HG02970 (cell line): ENCODE measurements around the gene A1BG.
"Not testable (repeated sequence)": the region's sequence is repeated elsewhere in the genome, so short reads cannot be mapped to it uniquely, and the experiment has no call there.

Experiments
- ATAC-seq: cut with Tn5 transposase; IDR thresholded peaks from one replicate; pipeline ENCODE4 v1.9.1; 2021; ENCODE audit warnings: mild to moderate bottlenecking, moderate library complexity, moderate number of reproducible peaks; ENCODE audit not compliant: unreplicated experiment, low FRiP score

The A1BG gene

DNA sequence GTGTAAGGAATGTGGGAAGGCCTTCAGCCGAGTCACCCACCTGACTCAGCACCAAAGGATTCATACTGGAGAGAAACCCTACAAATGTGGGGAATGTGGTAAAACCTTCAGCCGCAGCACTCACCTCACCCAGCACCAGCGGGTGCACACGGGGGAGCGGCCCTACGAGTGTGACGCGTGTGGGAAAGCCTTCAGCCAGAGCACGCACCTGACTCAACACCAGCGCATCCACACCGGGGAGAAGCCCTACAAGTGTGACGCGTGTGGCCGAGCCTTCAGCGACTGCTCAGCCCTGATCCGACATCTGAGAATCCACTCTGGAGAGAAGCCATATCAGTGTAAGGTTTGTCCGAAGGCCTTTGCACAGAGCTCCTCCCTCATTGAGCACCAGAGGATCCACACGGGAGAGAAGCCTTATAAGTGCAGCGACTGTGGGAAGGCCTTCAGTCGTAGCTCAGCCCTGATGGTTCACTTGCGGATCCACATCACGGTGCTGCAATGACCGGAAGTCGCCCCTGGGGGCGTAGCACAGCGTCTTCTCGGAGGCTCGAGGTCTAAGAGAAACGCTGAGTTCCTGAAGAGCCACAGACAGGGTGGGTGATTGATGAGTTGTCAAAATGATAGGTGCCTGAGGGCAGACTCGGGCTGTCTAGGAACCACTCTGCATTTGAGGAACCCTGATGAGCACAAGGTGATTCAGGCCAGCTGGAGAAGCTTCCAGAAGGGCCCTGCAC is 14.3 kb downstream of the A1BG start:
- no peak for ATAC-seq

DNA sequence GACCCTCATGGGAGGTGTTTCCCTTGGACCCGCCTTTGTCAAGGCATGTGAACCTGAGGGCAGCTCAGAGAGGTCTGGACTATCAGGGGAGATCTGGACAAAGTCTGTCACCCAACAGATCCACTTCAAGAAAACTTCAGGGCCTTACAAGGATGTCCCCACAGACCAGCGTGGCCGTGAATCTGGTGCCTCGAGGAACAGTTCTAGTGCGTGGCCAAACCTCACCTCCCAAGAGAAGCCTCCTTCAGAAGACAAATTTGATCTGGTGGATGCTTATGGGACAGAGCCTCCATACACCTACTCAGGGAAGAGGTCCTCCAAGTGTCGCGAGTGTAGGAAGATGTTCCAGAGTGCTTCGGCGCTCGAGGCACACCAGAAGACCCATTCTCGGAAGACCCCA is 15.0 kb downstream of the A1BG start:
- ATAC-seq, result no peak

DNA sequence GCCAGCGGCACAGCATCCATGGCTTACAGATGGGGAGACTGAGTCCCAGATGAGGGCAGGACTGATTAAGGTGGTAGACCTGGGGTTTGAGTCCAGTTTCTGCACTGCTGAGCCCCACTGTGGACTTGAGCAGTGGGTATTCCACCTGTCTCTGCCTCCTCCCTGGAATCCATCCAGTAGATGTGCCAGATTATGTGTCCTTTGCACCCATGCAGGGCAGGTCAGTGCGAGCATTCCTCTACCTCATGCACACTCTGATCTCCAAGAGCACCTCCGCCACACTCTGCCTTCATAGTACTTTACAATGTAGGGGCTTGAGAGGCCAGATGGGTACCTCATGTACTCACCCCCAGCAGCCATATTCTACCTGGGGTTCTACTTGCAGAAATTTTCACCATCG is 16.5 kb downstream of the A1BG start:
- no peak for ATAC-seq

DNA sequence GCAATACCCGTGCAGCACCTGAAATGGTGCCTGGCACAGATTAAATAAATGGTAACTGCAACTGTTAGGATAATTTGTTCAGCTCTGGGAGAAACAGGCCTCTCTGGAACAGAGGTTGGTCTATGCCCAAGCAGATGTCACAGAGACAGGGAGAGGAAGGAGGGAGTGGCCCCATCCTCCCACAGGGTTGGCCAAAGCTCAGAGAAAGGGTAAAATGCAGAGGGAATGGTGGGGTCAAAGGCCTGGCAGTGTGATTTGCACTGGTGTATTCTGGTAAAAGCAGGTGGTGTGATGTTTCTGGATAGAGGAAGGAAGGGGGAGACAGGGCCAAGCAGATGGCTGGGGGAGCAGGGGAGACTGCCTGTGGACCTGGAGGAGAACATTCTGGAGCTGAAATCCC is 17.1 kb downstream of the A1BG start:
- no peak for ATAC-seq

DNA sequence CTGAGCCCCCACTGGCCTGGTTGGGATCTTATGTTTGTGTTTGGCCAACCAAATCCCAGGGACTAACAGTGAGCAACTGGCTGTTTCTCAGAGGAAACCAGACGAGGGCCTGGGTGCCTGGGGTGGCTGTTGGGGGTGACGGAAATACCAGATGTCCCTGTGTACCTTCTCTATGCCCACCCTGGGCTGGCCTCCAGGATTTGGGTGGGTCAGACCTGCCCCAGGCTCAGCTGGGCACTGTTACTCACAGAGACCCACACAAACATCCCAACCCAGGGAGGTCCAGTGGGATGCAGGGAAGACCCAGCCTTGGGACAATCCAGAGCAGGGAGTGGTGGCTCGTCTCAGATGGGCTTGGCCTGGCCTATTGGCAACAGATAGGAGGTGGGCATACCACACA is 17.7 kb downstream of the A1BG start:
- no peak for ATAC-seq

DNA sequence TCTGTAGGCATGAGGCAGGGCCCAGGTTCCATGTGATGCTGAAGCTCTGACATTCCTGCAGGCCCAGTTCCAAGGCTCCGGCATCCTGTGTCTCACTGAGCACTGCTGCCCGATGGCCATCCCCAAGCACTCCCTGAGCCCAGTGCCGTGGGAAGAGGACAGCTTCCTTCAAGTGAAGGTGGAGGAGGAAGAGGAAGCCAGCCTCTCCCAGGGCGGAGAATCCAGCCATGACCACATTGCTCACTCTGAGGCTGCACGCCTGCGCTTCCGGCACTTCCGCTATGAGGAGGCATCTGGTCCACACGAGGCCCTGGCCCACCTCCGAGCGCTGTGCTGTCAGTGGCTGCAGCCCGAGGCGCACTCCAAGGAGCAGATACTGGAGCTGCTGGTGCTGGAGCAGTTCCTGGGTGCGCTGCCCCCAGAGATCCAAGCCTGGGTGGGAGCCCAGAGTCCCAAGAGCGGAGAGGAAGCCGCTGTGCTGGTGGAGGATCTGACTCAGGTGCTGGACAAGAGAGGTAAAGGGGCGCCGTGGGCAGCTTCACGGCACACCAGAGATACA is 18.5 kb downstream of the A1BG start:
- no peak for ATAC-seq

DNA sequence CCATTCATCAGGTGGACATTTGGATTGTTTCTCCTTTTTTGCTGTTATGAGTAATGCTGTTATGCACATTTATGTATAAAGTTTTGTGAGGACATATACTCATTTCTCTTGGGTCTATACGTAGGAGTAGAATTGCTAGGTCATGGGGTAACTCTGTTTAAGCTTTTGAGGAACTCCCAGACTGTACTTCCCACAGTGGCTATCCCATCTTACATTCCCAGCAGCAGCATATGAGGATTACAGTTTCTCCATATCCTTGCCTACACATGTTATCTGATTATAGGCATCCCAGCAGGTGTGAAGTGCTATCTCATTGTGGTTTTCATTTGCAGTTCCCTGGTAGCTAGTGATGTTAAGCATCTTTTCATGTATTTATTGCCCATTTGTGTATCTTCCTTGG is 20.6 kb downstream of the A1BG start:
- ATAC-seq, result no peak

DNA sequence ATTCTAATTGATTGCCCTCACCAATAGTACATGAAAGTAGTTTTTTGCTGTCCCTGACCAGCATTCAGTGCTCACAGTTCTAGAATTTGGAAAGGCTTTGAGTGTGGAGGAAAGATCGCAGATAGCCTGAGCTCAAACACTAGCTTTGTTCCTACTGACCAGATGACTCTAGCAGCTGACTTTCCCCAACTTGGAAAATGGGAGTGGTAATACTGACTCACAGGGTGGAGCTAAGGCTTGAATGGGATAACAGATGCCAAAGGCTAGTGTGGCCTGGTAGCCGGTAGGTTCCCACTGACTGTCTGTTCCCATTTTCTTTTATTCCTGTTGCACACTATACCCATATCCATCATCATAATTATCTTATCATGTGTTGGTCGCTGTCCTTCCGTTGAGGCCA is 22.8 kb downstream of the A1BG start:
- ATAC-seq, result no peak

DNA sequence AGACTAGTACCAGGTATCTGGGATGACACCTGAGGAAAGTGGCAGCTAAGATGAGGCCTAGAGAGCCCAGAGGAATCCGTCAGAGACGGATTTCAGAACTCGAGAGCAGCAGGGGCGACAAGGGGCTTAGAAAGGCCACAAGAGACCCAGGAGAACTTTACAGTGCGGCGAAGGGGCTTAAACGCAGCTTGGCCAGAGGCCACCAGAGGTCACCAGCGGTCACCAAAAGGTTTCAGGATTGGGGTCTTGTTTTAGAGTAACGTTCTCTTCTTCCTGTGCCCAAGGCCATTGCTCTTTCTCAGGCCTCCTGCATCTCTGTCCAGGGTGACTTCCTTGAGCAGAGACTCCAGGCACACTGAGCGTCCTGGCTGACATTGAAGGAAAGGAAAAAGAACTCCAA is 24.3 kb downstream of the A1BG start:
- no peak for ATAC-seq

DNA sequence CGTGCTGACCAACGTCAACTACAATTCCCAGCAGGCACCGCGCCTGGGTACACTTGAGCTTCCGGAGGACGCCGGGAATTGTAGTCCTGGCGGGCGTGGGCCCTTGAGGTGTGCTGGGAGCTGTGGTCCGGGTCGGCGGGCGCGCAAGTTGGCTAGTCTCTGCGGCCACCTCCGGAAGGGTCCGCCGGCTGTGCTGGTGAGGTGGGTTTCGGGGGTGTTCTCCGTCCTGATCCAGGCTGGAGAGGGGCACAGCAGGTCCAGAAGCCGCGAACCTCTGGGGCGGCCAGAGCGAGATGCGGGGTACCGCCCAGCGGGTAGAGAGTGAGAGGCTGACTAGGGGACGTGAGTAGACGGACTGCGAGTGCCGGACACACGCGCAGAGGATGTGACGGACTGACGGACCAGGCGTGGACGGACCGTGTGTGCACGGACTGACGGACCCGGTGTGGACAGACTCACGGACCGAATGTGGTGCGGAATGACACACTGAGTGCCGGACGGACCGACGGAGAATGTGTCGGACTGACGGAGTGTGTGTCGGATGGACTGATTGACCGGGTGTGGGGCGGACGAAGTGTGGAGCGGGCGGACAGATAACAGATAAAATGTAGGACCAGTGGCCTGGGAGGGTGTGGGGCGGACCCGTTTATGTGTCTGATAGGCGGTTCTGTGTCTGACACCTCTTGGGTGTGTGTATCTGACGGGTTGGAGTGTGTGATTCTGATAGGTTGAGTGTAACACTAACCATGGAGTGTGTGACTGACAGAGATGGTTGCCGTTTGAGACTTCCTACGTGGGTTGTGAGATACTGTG is 26.2 kb downstream of the A1BG start, which contains the start of gene ZSCAN22:
ZSCAN22 (plus strand) TSS at position 81 of the 813 bp plus-strand sequence. CDS start 7,809 bp downstream, outside the sequence.
- ATAC-seq, result peak; percentile 81

DNA sequence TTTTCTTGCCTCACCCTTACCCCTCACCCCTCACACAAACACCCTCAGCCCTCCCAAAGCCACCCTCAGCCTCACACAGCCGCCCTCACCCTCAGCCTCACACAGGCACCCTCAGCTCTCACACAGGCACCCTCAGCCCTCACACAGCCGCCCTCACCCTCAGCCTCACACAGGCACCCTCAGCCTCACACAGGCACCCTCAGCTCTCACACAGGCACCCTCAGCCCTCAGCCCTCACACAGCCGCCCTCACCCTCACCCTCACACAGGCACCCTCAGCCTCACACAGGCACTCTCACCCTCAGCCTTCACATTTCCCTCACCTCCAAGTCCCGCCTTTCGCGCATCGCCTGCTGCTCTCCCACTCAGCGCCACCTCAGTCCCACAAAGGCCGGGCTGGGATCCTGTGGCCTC is 26.8 kb downstream of the A1BG start:
- no peak for ATAC-seq

DNA sequence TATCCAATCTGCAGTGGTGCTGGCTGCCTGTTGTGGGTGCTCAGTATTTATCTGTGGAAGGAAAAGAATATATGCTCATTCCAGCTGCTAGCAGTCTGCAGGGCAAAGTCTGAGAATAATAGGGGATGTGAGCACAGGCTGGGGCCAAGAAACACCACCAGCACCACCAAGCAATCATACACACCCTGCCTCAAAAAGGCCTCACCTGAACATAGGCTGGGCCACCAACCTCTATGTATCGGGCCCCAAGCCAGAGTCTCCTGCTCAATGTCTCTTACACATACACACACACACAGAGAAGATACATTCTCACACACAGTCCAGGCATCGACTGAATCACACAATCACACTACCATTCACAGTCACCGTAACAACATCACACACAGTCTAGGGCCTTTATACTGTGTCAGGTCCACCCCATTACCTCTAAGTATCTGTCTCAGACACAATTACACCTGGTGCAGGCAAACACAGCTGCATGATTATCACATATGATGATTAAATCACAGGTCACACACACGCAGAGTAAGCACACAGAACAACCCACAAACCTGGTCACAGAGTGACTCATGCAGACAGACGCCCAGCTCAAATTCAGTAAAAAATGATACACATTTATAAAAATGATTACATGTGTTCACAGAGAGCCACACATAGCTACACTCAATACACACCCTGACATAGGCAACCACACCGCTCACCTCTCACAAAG is 27.8 kb downstream of the A1BG start:
- ATAC-seq, result no peak

DNA sequence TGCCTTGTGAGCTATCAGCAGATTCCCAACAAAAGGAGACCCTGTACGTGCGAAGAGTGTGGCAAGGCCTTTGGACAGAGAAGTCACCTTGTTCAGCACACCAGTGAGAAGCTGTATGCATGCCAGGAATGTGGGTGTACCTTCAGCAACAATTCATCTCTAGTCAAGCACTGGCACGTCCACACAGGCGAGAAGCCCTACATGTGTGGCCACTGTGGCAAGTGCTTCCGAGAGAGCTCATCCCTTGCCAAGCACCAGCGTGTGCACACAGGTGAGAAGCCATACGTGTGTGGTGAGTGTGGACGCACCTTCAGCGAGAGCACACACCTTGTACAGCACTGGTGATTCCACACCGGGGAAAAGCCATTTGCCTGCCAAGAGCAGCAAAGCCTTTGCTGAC is 34.1 kb downstream of the A1BG start:
- no peak for ATAC-seq

DNA sequence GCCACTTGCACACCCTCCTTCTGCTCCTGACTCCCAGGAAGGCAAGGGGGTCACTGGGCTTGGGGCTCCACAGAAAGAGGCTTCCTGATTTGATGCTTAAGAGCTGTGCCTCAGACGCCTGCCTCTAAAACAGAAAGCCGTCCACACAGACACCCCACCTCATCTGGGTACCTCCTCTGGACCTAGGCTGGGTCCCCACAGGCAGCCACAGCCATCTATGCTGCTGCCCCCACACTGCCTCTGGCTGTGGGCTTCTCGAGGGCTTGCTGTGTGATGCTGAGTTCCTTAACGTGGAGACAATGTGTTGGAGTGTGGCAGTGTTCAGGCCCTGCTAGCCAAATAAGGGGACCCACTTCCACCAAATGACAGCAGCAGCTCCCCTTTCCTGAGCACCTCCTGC is 35.0 kb downstream of the A1BG start:
- no peak for ATAC-seq

DNA sequence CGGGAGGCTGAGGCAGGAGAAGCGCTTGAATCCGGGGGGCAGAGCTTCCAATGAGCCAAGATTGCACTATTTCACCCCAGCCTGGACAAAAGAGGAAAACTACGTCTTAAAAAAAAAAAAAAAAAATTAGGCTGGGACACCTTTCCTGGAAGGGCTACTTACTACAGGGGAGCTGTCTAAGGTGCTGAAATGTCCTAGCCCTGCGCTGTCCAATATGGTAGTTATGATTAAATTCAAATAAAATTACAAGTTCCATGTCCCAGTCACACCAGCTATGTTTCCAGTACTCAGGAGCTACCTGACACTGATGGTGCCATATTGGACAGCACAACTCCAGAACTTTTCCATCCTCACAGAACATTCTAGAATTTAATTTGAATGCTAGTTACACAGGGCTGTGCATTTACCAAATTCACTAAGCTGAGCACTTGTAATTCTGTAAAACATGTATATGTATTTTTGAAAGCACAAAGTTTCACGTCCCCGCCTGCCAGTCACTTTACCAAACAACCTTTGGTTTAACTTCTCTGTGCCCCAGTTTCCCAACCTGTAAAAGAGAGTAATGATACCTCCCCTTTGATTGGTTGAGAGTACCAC is 35.7 kb downstream of the A1BG start:
- ATAC-seq, result no peak

DNA sequence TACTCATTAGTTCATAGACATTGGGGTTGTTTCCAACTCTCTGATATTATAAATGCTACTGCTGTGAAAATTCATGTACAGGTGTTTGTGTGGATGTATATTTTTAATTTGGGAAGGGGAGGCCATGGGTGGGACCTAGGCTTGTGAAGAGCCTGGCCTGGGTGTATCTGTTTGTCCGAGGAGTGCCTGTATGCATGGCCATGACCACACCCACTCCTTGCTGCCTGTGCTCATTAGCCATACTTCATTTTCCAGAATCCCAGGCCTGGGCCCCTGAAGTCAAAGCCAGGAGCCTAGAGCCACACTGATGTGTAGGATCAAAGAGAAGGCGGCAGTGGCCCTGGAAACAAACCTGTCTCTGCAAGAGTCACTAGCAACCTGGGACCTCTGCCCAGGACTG is 37.7 kb downstream of the A1BG start:
- no peak for ATAC-seq

DNA sequence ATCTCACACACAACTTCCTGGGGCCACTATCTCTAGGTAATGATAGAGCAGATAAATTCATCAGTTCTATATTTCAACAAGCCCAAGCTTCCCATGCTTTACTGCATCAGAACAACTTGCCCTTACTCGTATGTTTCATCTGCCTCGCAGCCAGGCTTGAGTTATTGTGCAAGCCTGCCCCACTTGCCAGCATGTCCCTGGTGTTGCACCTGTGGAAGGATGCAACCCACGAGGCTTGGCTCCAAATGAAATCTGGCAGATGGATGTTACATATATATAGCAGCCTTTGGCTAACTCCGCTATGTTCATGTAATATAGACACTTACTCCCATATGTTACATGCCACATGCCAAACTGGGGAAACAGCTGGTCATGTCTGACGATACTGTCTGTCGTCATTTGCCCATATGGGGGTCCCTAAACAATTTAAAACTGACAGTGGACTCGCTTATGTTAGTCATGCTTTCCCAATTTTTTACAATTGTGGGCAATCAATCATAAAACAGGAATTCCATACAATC is 41.9 kb downstream of the A1BG start:
- ATAC-seq, result no peak

DNA sequence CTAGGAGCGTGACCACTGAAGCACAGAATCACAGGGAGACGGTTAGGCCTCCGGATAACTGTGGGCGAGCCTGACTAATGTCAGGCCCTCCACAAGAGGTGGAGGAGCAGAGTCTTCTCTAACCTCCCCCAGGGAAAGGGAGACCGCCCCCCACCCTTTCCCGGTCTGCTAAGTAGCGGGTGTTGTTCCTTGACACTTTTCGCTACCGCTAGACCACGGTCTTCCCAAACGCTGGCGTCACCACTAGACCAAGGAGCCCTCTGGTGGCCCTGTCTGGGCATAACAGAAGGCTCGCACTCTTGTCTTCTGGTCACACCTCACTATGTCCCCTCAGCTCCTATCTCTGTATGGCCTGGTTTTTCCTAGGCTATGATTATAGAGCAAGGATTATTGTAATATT is 42.6 kb downstream of the A1BG start:
- ATAC-seq, result not testable (repeated sequence)

DNA sequence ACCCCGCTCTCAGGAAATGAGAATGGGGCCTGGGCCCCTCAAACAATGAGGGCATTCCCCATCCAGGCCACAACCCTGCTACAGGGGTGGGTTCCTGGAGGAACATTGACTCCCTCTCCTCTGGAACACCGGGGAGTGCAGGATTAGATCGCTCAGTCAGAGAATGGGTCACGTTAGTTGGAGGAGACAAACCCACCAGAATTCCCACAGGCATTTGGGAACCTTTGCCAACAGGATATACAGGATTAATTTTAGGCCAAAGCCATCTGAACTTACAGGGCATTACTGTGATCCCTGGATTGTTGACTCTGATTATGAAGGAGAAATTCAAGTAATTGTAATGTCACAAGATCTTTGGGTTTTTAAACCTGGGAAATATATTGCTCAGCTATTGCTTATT is 45.6 kb downstream of the A1BG start:
- ATAC-seq, result no peak

DNA sequence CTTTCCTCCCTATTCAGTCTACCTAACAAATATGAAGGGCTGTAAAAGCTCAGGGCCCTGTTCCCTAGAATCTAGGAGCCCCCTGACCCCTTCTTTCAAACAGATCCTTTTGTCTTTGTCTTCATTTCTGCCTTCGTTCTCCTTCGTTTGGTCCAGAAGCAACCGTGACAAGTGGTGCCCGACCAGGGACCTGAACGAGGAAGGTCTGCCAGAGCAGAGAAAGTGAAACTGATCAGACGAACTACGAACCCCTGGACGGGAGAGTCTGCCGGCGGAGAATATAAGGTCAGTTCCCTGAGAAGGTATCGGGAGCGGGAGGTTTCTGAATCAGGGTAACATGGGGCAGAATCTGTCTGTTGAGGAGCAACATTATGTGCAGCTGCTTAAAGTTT is 47.4 kb downstream of the A1BG start:
- no peak for ATAC-seq
